ENCODE data around the gene TRIM43B. TPM values are rescaled to one million over a fixed set of nuclear protein-coding genes. Genes with fewer than 3 reads are reported as not detected.
"Not testable (repeated sequence)": the region's sequence is repeated elsewhere in the genome, so short reads cannot be mapped to it uniquely, and the experiment has no call there.

Gene TRIM43B

GRCh38 chr2:95427196-95427867 is 57.2 kb downstream of the TRIM43B start:
- not testable (repeated sequence) for H2BK5ac ChIP-seq (ENCODE audit: low read depth, low read length, poor library complexity, severe bottlenecking); H2BK15ac ChIP-seq (ENCODE audit: low read depth, poor library complexity, severe bottlenecking); H2BK120ac ChIP-seq (ENCODE audit: low read depth, low read length); H2AK5ac ChIP-seq (ENCODE audit: low read length, severe bottlenecking); H4K8ac ChIP-seq (ENCODE audit: low read length); H2BK12ac ChIP-seq (ENCODE audit: low read length in 2 of 2); H3K4me1 ChIP-seq (ENCODE audit: control insufficient read depth, insufficient read depth, low read depth, low read length); H3K18ac ChIP-seq (ENCODE audit: low read depth in 1 of 2, low read length in 2 of 2); H3K27me3 ChIP-seq (ENCODE audit: control insufficient read depth in 1 of 2, insufficient read depth in 1 of 2, low read length in 2 of 2); H3K27ac ChIP-seq (ENCODE audit: low read length, poor library complexity, severe bottlenecking); H4K91ac ChIP-seq (ENCODE audit: low read length); H3K9ac ChIP-seq (ENCODE audit: low read length); H3K36me3 ChIP-seq (ENCODE audit: control insufficient read depth in 1 of 2, insufficient read depth in 2 of 2, low read depth in 1 of 2, low read length in 2 of 2); H3K4me3 ChIP-seq (ENCODE audit: insufficient read depth in 1 of 2, low read depth in 1 of 2, low read length in 2 of 2); H3K79me1 ChIP-seq (replicated peaks; ENCODE audit: low read length, poor library complexity, severe bottlenecking); H3K4me2 ChIP-seq (ENCODE audit: low read length, poor library complexity, severe bottlenecking); H3K9me3 ChIP-seq (ENCODE audit: control insufficient read depth, low read length); DNase-seq; H2AFZ ChIP-seq (ENCODE audit: low read depth, low read length); H3K23ac ChIP-seq (ENCODE audit: low read length in 2 of 2); H3K4ac ChIP-seq (ENCODE audit: low read depth in 1 of 2, low read length in 2 of 2); H3K14ac ChIP-seq (ENCODE audit: low read length in 2 of 2)
- no CpG with 5 or more reads among the region's 30 CpGs for WGBS

Small RNA genes within 50 kb of the gene (small RNA-seq; reads per million reads assigned to genes)
- gene AC009237.11 (ENCODE audit: low read depth) (not detected), gene AC133104.2 (ENCODE audit: low read depth) (not detected)

All from mesenchymal stem cell (in vitro differentiated cells and primary cell).